Fibroblast of lung (primary cell): ENCODE measurements around the gene SLC43A3. TPM values are rescaled to one million over a fixed set of nuclear protein-coding genes. Genes with fewer than 3 reads are reported as not detected.

Source experiments
- DNase-seq, 2 donors: peaks; one replicate each; pipeline versions ENCODE4 v3.0.0 to v3.0.0-alpha.2; 2010; ENCODE audit warnings: low read depth in 2 of 2
- H2AFZ ChIP-seq: 2 replicates; pipeline ENCODE4 v1.5.1; 2012; ENCODE audit warnings: low read length, control low read depth, inconsistent platforms
- H3K27ac ChIP-seq: 2 replicates; pipeline ENCODE4 v1.5.1; 2011; ENCODE audit warnings: low read length, control low read depth; ENCODE audit not compliant: insufficient read depth
- H3K27me3 ChIP-seq: 2 replicates; pipeline ENCODE4 v1.5.1; 2011; ENCODE audit warnings: mild to moderate bottlenecking, low read length; ENCODE audit not compliant: control insufficient read depth, insufficient read depth
- H3K36me3 ChIP-seq: 2 replicates; pipeline ENCODE4 v1.5.1; 2011; ENCODE audit warnings: low read length; ENCODE audit not compliant: control insufficient read depth, insufficient read depth
- H3K4me1 ChIP-seq: 2 replicates; pipeline ENCODE4 v1.5.1; 2011; ENCODE audit warnings: low read length; ENCODE audit not compliant: control insufficient read depth, insufficient read depth; ENCODE audit errors: extremely low read depth
- H3K4me2 ChIP-seq: 2 replicates; pipeline ENCODE4 v1.5.1; 2011; ENCODE audit warnings: low read length, control low read depth; ENCODE audit not compliant: insufficient read depth; ENCODE audit errors: extremely low read depth
- H3K4me3 ChIP-seq, 4 experiments: fragments of 200-600 bp in 1 of 4; sonication (generic) in 1 of 4; replicated peaks in 1 of 4; 2 replicates each; pipeline ENCODE4 v1.5.1; 2011 to 2016; ENCODE audit warnings: low read length in 4 of 4, low read depth in 3 of 4, mild to moderate bottlenecking in 3 of 4, control low read depth in 2 of 4, inconsistent platforms in 1 of 4, mixed read lengths in 1 of 4; ENCODE audit not compliant: insufficient read depth in 1 of 4; ENCODE audit errors: control extremely low read depth in 1 of 4
- H3K79me2 ChIP-seq: 2 replicates; pipeline ENCODE4 v1.5.1; 2012; ENCODE audit warnings: mild to moderate bottlenecking, low read length, inconsistent platforms; ENCODE audit not compliant: control insufficient read depth, insufficient read depth
- H3K9ac ChIP-seq: 2 replicates; pipeline ENCODE4 v1.5.1; 2011; ENCODE audit warnings: mild to moderate bottlenecking, low read length, control low read depth; ENCODE audit not compliant: insufficient read depth
- H3K9me3 ChIP-seq: 2 replicates; pipeline ENCODE4 v1.5.1; 2012; ENCODE audit warnings: low read depth, low read length; ENCODE audit not compliant: control insufficient read depth, insufficient read depth
- H4K20me1 ChIP-seq: 2 replicates; pipeline ENCODE4 v1.5.1; 2011; ENCODE audit warnings: low read length; ENCODE audit not compliant: control insufficient read depth, insufficient read depth; ENCODE audit errors: extremely low read depth
- EZH2 ChIP-seq: IDR thresholded peaks from 2 replicates; pipeline ENCODE4 v1.5.1; 2012; ENCODE audit warnings: low read length, control low read depth, mild to moderate bottlenecking; ENCODE audit errors: missing control alignments
- polyA plus RNA-seq, 2 donors: library from polyadenylated mRNA; depleted of rRNA in 1 of 2; stranded (reverse) in 1 of 2; unstranded in 1 of 2; fragments of >200 nt; gene quantifications; 2 replicates each; pipeline ENCODE4 v1.2.1, GENCODE V29; 2011 to 2012; ENCODE audit warnings: missing spikeins in 1 of 2
- total RNA-seq: library from RNA; depleted of rRNA; stranded (reverse); fragments of >200 nt; gene quantifications from 2 replicates; pipeline ENCODE4 v1.2.1, GENCODE V29; 2014
- TF ChIP-seq, protein P1 (sequence below), 2 donors: IDR thresholded peaks in 1 of 2; conservative IDR thresholded peaks in 1 of 2; 1 replicate in 1 of 2; 2 replicates in 1 of 2; pipeline ENCODE4 v1.5.1; 2011 to 2012; ENCODE audit warnings: low read length in 2 of 2, control low read depth in 1 of 2, inconsistent platforms in 1 of 2, low read depth in 1 of 2, mild to moderate bottlenecking in 1 of 2

The SLC43A3 gene
- total and polyA plus RNA-seq, 2 donors (not counting 1 experiment from before 2014, with no cell fraction given) = 34.8 to 41.5 TPM

DNA sequence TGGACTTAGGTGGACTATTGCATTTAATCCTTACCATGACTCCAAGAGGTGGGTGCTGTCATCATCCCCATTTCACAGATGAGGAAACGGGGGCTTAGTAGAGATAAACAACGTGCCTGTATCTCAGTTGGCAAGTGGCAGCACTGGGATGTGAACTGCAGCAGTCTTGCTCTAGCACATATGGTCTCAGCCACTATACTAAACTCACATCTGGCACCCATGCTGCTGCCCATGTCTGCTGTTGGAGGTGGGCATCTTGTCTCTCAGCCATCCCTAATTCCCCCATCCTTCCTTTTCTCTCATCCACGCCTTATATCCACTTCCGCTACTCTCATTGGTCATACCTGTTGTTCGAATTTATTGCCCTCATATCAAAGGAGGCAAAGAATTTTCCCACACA, 49.8 kb downstream of the SLC43A3 start:
- Histone ChIP-seq H3K79me2 (no peaks in the 10 kb centered on the region), H4K20me1 (no peaks in the 10 kb centered on the region), H3K27ac (no peak overlapping the region), H3K27me3 (peaks cover 3% of the 10 kb centered on the region), H2AFZ (no peak overlapping the region), H3K9me3 (no peaks in the 10 kb centered on the region), H3K4me2 (no peak overlapping the region), H3K36me3 (no peaks in the 10 kb centered on the region), H3K4me1 (no peaks in the 10 kb centered on the region), H3K4me3 (no peak overlapping the region), H3K9ac (no peak overlapping the region)
- no peak for DNase-seq
- TF ChIP-seq, protein P1, sequence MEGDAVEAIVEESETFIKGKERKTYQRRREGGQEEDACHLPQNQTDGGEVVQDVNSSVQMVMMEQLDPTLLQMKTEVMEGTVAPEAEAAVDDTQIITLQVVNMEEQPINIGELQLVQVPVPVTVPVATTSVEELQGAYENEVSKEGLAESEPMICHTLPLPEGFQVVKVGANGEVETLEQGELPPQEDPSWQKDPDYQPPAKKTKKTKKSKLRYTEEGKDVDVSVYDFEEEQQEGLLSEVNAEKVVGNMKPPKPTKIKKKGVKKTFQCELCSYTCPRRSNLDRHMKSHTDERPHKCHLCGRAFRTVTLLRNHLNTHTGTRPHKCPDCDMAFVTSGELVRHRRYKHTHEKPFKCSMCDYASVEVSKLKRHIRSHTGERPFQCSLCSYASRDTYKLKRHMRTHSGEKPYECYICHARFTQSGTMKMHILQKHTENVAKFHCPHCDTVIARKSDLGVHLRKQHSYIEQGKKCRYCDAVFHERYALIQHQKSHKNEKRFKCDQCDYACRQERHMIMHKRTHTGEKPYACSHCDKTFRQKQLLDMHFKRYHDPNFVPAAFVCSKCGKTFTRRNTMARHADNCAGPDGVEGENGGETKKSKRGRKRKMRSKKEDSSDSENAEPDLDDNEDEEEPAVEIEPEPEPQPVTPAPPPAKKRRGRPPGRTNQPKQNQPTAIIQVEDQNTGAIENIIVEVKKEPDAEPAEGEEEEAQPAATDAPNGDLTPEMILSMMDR (conservative IDR thresholded peaks at IDR 0.05 in 1 of 2, IDR thresholded peaks at IDR 0.05 in 1 of 2; ENCODE audit: low read depth in 1 of 2, low read length in 2 of 2) = no peak
- TF ChIP-seq EZH2 = no peak

GRCh38 chr11:57376095-57377090, 50.5 kb downstream of the SLC43A3 start:
- Histone ChIP-seq H2AFZ (no peak overlapping the region), H3K4me2 (no peak overlapping the region), H3K27ac (no peak overlapping the region), H3K4me1 (no peaks in the 10 kb centered on the region), H3K79me2 (no peaks in the 10 kb centered on the region), H3K9me3 (no peaks in the 10 kb centered on the region), H3K27me3 (peaks cover 3% of the 10 kb centered on the region), H3K9ac (no peak overlapping the region), H3K4me3 (no peak overlapping the region), H3K36me3 (no peaks in the 10 kb centered on the region), H4K20me1 (no peaks in the 10 kb centered on the region)
- no peak for DNase-seq
- TF ChIP-seq, protein P1 (conservative IDR thresholded peaks at IDR 0.05 in 1 of 2, IDR thresholded peaks at IDR 0.05 in 1 of 2; ENCODE audit: low read depth in 1 of 2, low read length in 2 of 2) = no peak
- no peak for TF ChIP-seq EZH2

- DNase-seq = no peak
- H3K4me2 ChIP-seq = no peak overlapping the region
- no peaks in the 10 kb centered on the region for H3K79me2 ChIP-seq
- no peak overlapping the region for H3K9ac ChIP-seq
- H3K27ac ChIP-seq = no peak overlapping the region
- H3K4me3 ChIP-seq = no peak overlapping the region
- no peaks in the 10 kb centered on the region for H3K4me1 ChIP-seq
- no peaks in the 10 kb centered on the region for H3K9me3 ChIP-seq
- peaks cover 3% of the 10 kb centered on the region for H3K27me3 ChIP-seq
- no peak for TF ChIP-seq EZH2
- TF ChIP-seq, protein P1 (conservative IDR thresholded peaks at IDR 0.05 in 1 of 2, IDR thresholded peaks at IDR 0.05 in 1 of 2; ENCODE audit: low read depth in 1 of 2, low read length in 2 of 2) = no peak
- no peaks in the 10 kb centered on the region for H3K36me3 ChIP-seq
- no peaks in the 10 kb centered on the region for H4K20me1 ChIP-seq
- H2AFZ ChIP-seq = no peak overlapping the region
Measured at GRCh38 chr11:57375490-57375889, 51.4 kb downstream of the SLC43A3 start.
